A549 (cell line): Measurements from ENCODE around the gene PRMT7. TPM values are rescaled to one million over a fixed set of nuclear protein-coding genes. Genes with fewer than 3 reads are reported as not detected.

ENCODE experiments used
- ATAC-seq, 2 experiments: fragments of 200-7000 bp in 1 of 2; fragments of >200 bp in 1 of 2; cut with Nextera tagmentation in 1 of 2; cut with Tn5 transposase in 1 of 2; 3 replicates each; pipeline versions ENCODE4 v1.8.0 to v1.9.1; 2018 to 2020; ENCODE audit warnings: mild to moderate bottlenecking in 1 of 2, moderate library complexity in 1 of 2
- CTCF ChIA-PET: fragments of 300-600 bp; sonication (Branson Sonifier 250); formaldehyde crosslinking; extraction: SDS; loops from one replicate; lab custom pipeline; 2021; ENCODE audit warnings: antibody characterized with exemption, inconsistent platforms; lab: Yijun Ruan, JAX
- POLR2A ChIA-PET: fragments of 350-600 bp; formaldehyde crosslinking; extraction: SDS; loops from one replicate; lab custom pipeline; 2021; ENCODE audit warnings: antibody characterized with exemption, inconsistent platforms; lab: Yijun Ruan, JAX
- DNase-seq, 2 experiments: peaks; one replicate each; pipeline versions ENCODE4 v3.0.0 to v3.0.0-alpha.2; 2011 to 2016; ENCODE audit warnings: low read depth in 1 of 2, low spot score in 1 of 2
- FAIRE-seq: peaks from 2 replicates; lab custom pipeline; 2011; peaks lifted over from hg19 to GRCh38; lab: Jason Lieb, UNC
- H3K27ac ChIP-seq, 2 experiments: fragments of >200 bp; sonication (Bioruptor Twin); formaldehyde crosslinking; 3 replicates each; pipeline ENCODE4 v1.5.1; 2016 to 2017
- H3K4me1 ChIP-seq: fragments of >200 bp; sonication (Bioruptor Twin); formaldehyde crosslinking; 3 replicates; pipeline ENCODE4 v1.6.1; 2016
- H3K4me2 ChIP-seq: fragments of >200 bp; sonication (Bioruptor Twin); formaldehyde crosslinking; 3 replicates; pipeline ENCODE4 v1.6.1; 2016
- H3K4me3 ChIP-seq: fragments of >200 bp; sonication (Bioruptor Twin); formaldehyde crosslinking; 3 replicates; pipeline ENCODE4 v1.5.1; 2016
- H3K9me3 ChIP-seq: fragments of >200 bp; sonication (Bioruptor Twin); formaldehyde crosslinking; 3 replicates; pipeline ENCODE4 v1.6.1; 2016
- BCL3 ChIP-seq: fragments of >200 bp; sonication (Bioruptor Twin); formaldehyde crosslinking; IDR thresholded peaks from 3 replicates; pipeline ENCODE4 v1.6.1; 2016
- CEBPB ChIP-seq, 2 experiments: fragments of >200 bp in 1 of 2; sonication (Bioruptor Twin) in 1 of 2; formaldehyde crosslinking in 1 of 2; IDR thresholded peaks; 2 replicates each; pipeline ENCODE4 v1.6.1; 2012 to 2016
- CHD2 ChIP-seq: fragments of 150-350 bp; IDR thresholded peaks from 2 replicates; pipeline ENCODE4 v1.6.1; 2014; ENCODE audit warnings: low read length; ENCODE audit not compliant: partially characterized antibody
- CTCF ChIP-seq: fragments of >200 bp; sonication (Bioruptor Twin); formaldehyde crosslinking; IDR thresholded peaks from 3 replicates; pipeline ENCODE4 v1.5.1; 2016
- E2F6 ChIP-seq: IDR thresholded peaks from 2 replicates; pipeline ENCODE4 v1.6.1; 2012; ENCODE audit warnings: low read depth, borderline replicate concordance
- EHF ChIP-seq: fragments of 250-450 bp; sonication (Bioruptor Pico); IDR thresholded peaks from 2 replicates; pipeline ENCODE4 v1.5.0; 2020; ENCODE audit warnings: mild to moderate bottlenecking
- FOXS1 ChIP-seq: fragments of 250-450 bp; sonication (Bioruptor Pico); IDR thresholded peaks from 2 replicates; pipeline ENCODE4 v1.5.0; 2020; ENCODE audit warnings: mild to moderate bottlenecking, moderate library complexity
- GATA3 ChIP-seq: IDR thresholded peaks from 2 replicates; pipeline ENCODE4 v1.6.1; 2012; ENCODE audit warnings: borderline replicate concordance
- HES2 ChIP-seq: fragments of >200 bp; sonication (Bioruptor Twin); formaldehyde crosslinking; IDR thresholded peaks from 2 replicates; pipeline ENCODE4 v1.6.1; 2016
- HOXB5 ChIP-seq: fragments of 250-450 bp; sonication (Bioruptor Pico); IDR thresholded peaks from 2 replicates; pipeline ENCODE4 v1.5.0; 2020; ENCODE audit warnings: mild to moderate bottlenecking, moderate library complexity
- KDM1A ChIP-seq: fragments of 200-600 bp; sonication (generic); IDR thresholded peaks from 2 replicates; pipeline ENCODE4 v1.6.1; 2016; ENCODE audit warnings: low read depth, mild to moderate bottlenecking
- MAFK ChIP-seq: fragments of 450-650 bp; IDR thresholded peaks from 2 replicates; pipeline ENCODE4 v1.6.1; 2014; ENCODE audit not compliant: partially characterized antibody
- MAX ChIP-seq: IDR thresholded peaks from 2 replicates; pipeline ENCODE4 v1.6.1; 2012
- MYC ChIP-seq: IDR thresholded peaks from 2 replicates; pipeline ENCODE4 v1.6.1; 2012; ENCODE audit warnings: mild to moderate bottlenecking, inconsistent platforms, low read length, improper control_type of control experiment, borderline replicate concordance
- RAD21 ChIP-seq, 2 experiments: fragments of >200 bp in 1 of 2; sonication (Bioruptor Twin) in 1 of 2; formaldehyde crosslinking in 1 of 2; IDR thresholded peaks in 1 of 2; conservative IDR thresholded peaks in 1 of 2; 2 replicates in 1 of 2; 3 replicates in 1 of 2; pipeline ENCODE4 v1.6.1; 2012 to 2018; ENCODE audit warnings: inconsistent platforms in 1 of 2
- RCOR1 ChIP-seq: fragments of 150-350 bp; IDR thresholded peaks from 2 replicates; pipeline ENCODE4 v1.6.1; 2014; ENCODE audit warnings: antibody characterized with exemption, low read length, low read depth
- REST ChIP-seq: fragments of 200-600 bp; sonication (generic); IDR thresholded peaks from 2 replicates; pipeline ENCODE4 v1.6.1; 2016; ENCODE audit warnings: antibody characterized with exemption, mild to moderate bottlenecking, moderate library complexity
- RNF2 ChIP-seq: fragments of 200-600 bp; sonication (generic); IDR thresholded peaks from 2 replicates; pipeline ENCODE4 v1.6.1; 2016; ENCODE audit warnings: low read depth, mild to moderate bottlenecking, antibody characterized with exemption, moderate library complexity, borderline replicate concordance
- SMC3 ChIP-seq: fragments of >200 bp; sonication (Bioruptor Twin); formaldehyde crosslinking; IDR thresholded peaks from 3 replicates; pipeline ENCODE4 v1.6.1; 2018; ENCODE audit warnings: inconsistent platforms
- TFCP2L1 ChIP-seq: fragments of 250-450 bp; sonication (Bioruptor Pico); IDR thresholded peaks from 2 replicates; pipeline ENCODE4 v1.5.0; 2021; ENCODE audit warnings: mild to moderate bottlenecking
- ZNF302 ChIP-seq: fragments of 250-450 bp; sonication (Bioruptor Pico); IDR thresholded peaks from 2 replicates; pipeline ENCODE4 v1.9.0; 2021; ENCODE audit warnings: inconsistent platforms, mild to moderate bottlenecking, moderate library complexity
- WGBS: methylation state at CpG from one replicate; pipeline ENCODE4 v1.1.6; 2017; ENCODE audit errors: missing lambda C conversion rate; 5-methylcytosine and 5-hydroxymethylcytosine counted together
- polyA plus RNA-seq, 4 experiments: library from polyadenylated mRNA; depleted of rRNA in 3 of 4; stranded (reverse); fragments of >200 nt; fragmentation: RNase III in 1 of 4; extraction: RNeasy Plus Mini Kit Qiagen cat#74134 plus additional on column Dnase treatment in 1 of 4; gene quantifications; 2 replicates in 3 of 4; 3 replicates in 1 of 4; pipeline ENCODE4 v1.2.3, GENCODE V29; 2011 to 2017

The PRMT7 gene
- polyA plus RNA-seq, 2 of the 4 experiments (the other 2 are of a cell fraction): 37.1 to 44.7 TPM

- WGBS: 86% methylated on average over 8 of the region's 8 CpGs
- no peak for DNase-seq
- H3K9me3 ChIP-seq: no peaks in the 10 kb centered on the region
- ATAC-seq: no peak
- ChIA-PET CTCF (interaction anchor here (0.6 to 19.3 kb wide), 4 partner anchors 64 to 174 kb away, joined by 3 to 335 read pairs (median 36); partner anchors contain the start of genes PLA2G15 and SLC7A6), POLR2A (interaction anchor here (1.0 to 2.9 kb wide), 2 partner anchors 14 to 63 kb away, joined by 3 to 9 read pairs; partner anchors contain the start of genes PRMT7 and SLC7A6OS)
- H3K4me2 ChIP-seq: no peak overlapping the region
- no peak overlapping the region for H3K4me3 ChIP-seq
- TF ChIP-seq REST (no peak), TFCP2L1 (CRISPR knock-in tag) (no peak), KDM1A (no peak)
- H3K27ac ChIP-seq: no peak overlapping the region
- peaks cover 5% of the 10 kb centered on the region; the same call in 1 of the 3 replicates for H3K4me1 ChIP-seq
- FAIRE-seq: no peak
Measured at GRCh38 chr16:68324780-68325357, 14.1 kb downstream of the PRMT7 start.

GRCh38 chr16:68328151-68328859, 17.5 kb downstream of the PRMT7 start:
- FAIRE-seq: no peak
- peak; percentile 98 to 99 for ATAC-seq
- POLR2A ChIA-PET: interaction anchor here (0.9 kb wide), 1 partner anchor 64 kb away, joined by 4 read pairs; the partner anchor contains the start of gene SLC7A6
- no peaks in the 10 kb centered on the region for H3K9me3 ChIP-seq
- CTCF ChIA-PET: interaction anchor here (0.6 to 19.3 kb wide), 46 partner anchors 9 to 687 kb away, joined by 3 to 335 read pairs (median 5); partner anchors contain the start of genes PLA2G15, PRMT7, SLC7A6 and SLC7A6OS
- H3K27ac ChIP-seq: no peak overlapping the region
- 45% methylated on average over 13 of the region's 13 CpGs for WGBS
- DNase-seq: peak; percentile 88 to 90
- peaks cover 5% of the 10 kb centered on the region; the same call in 1 of the 3 replicates for H3K4me1 ChIP-seq
- no peak for TF ChIP-seq EHF
- TF ChIP-seq SMC3: peak; percentile 75
- peak; percentile 89 to 94 for TF ChIP-seq RAD21 (conservative IDR thresholded peaks at IDR 0.05 in 1 of 2, IDR thresholded peaks at IDR 0.05 in 1 of 2)
- TF ChIP-seq CTCF: peak; percentile 88
- no peak for TF ChIP-seq ZNF302
- TF ChIP-seq MAX: 0 out of 2 replicates have a peak, but pooled peaks have one; percentile 39
- TF ChIP-seq MYC: peak; percentile 60; the same call in 1 of the 2 replicates
- no peak for TF ChIP-seq RCOR1
- TF ChIP-seq, all 56 proteins: peak for 5
- Histone ChIP-seq H3K4me2 (no peak overlapping the region), H3K4me3 (no peak overlapping the region)

GRCh38 chr16:68328860-68329390, 18.1 kb downstream of the PRMT7 start:
- no peak overlapping the region for H3K4me3 ChIP-seq
- TF ChIP-seq BCL3 (no peak), GATA3 (no peak), E2F6 (no peak), CEBPB (IDR thresholded peaks at IDR 0.05) (no peak), HES2 (no peak), MAFK (no peak), FOXS1 (CRISPR knock-in tag) (no peak), MYC (no peak), EHF (no peak), HOXB5 (CRISPR knock-in tag) (no peak), CHD2 (no peak), RNF2 (no peak)

More at GRCh38 chr16:68328860-68329390, 18.1 kb downstream of the PRMT7 start:
- DNase-seq (no peak), ATAC-seq (no peak), FAIRE-seq (no peak)
- POLR2A ChIA-PET: interaction anchor here (0.9 to 1.0 kb wide), 2 partner anchors 65 to 67 kb away, joined by 3 to 4 read pairs; partner anchors contain the start of gene SLC7A6
- no peaks in the 10 kb centered on the region for H3K9me3 ChIP-seq
- H3K4me1 ChIP-seq: peaks cover 5% of the 10 kb centered on the region; the same call in 1 of the 3 replicates
- H3K27ac ChIP-seq: no peak overlapping the region
- 36% methylated on average over 3 of the region's 3 CpGs for WGBS
- no peak overlapping the region for H3K4me2 ChIP-seq
- CTCF ChIA-PET: interaction anchor here (0.6 to 19.3 kb wide), 41 partner anchors 10 to 687 kb away, joined by 3 to 335 read pairs (median 5); partner anchors contain the start of genes PLA2G15, PRMT7, SLC7A6 and SLC7A6OS
